H1 (cell line): Measurements from ENCODE around the gene OR2F2. TPM values are rescaled to one million over a fixed set of nuclear protein-coding genes. Genes with fewer than 3 reads are reported as not detected.

Experiments
- CTCF ChIA-PET: fragments of 300-600 bp; sonication (Branson Sonifier 250); formaldehyde crosslinking; loops from one replicate; lab custom pipeline; 2021; ENCODE audit not compliant: partially characterized antibody; lab: Charles Lee
- POLR2A ChIA-PET: fragments of 300-600 bp; sonication (Branson Sonifier 250); formaldehyde crosslinking; loops from one replicate; lab custom pipeline; 2021; ENCODE audit warnings: inconsistent platforms; ENCODE audit not compliant: partially characterized antibody; lab: Charles Lee
- DNase-seq, 2 experiments: peaks; one replicate each; pipeline versions ENCODE4 v3.0.0 to v3.0.0-alpha.2; 2010 to 2022; ENCODE audit warnings: low spot score in 2 of 2, low read depth in 1 of 2, mixed read lengths in 1 of 2
- FAIRE-seq: peaks from 2 replicates; lab custom pipeline; 2011; peaks lifted over from hg19 to GRCh38; lab: Jason Lieb, UNC
- H2AFZ ChIP-seq: 2 replicates; pipeline ENCODE4 v1.8.1; 2012; ENCODE audit warnings: low read length, inconsistent platforms
- H2AK5ac ChIP-seq: 2 replicates; pipeline ENCODE4 v1.6.1; 2013; ENCODE audit warnings: low read depth, low read length
- H2BK120ac ChIP-seq: replicated peaks from 2 replicates; pipeline ENCODE3; 2013; ENCODE audit warnings: low read depth, low read length, inconsistent platforms
- H2BK12ac ChIP-seq: 2 replicates; pipeline ENCODE4 v1.6.1; 2013; ENCODE audit warnings: low read depth, low read length
- H2BK15ac ChIP-seq: 2 replicates; pipeline ENCODE4 v1.6.1; 2013; ENCODE audit warnings: low read length
- H2BK20ac ChIP-seq: 2 replicates; pipeline ENCODE4 v1.6.1; 2013; ENCODE audit warnings: low read length
- H2BK5ac ChIP-seq: 2 replicates; pipeline ENCODE4 v1.6.1; 2013; ENCODE audit warnings: low read depth, low read length
- H3K14ac ChIP-seq: 2 replicates; pipeline ENCODE4 v1.6.1; 2013; ENCODE audit warnings: inconsistent platforms; ENCODE audit not compliant: insufficient read length
- H3K18ac ChIP-seq: 2 replicates; pipeline ENCODE4 v1.6.1; 2013; ENCODE audit warnings: low read length; ENCODE audit errors: extremely low read depth
- H3K23ac ChIP-seq: 2 replicates; pipeline ENCODE4 v1.6.1; 2013; ENCODE audit warnings: inconsistent platforms; ENCODE audit not compliant: insufficient read length
- H3K23me2 ChIP-seq: 2 replicates; pipeline ENCODE4 v1.6.1; 2013; ENCODE audit warnings: low read depth, low read length
- H3K27ac ChIP-seq: 2 replicates; pipeline ENCODE4 v1.6.1; 2011; ENCODE audit warnings: low read depth, low read length, inconsistent platforms
- H3K27me3 ChIP-seq, 4 experiments: replicated peaks in 1 of 4; 1 replicate in 1 of 4; 2 replicates in 3 of 4; pipeline versions ENCODE4 v1.6.1 to v1.8.1; 2011 to 2013; ENCODE audit warnings: low read length in 3 of 4, mild to moderate bottlenecking in 3 of 4, inconsistent platforms in 2 of 4, mixed read lengths in 2 of 4, moderate library complexity in 1 of 4; ENCODE audit not compliant: control insufficient read depth in 3 of 4, insufficient read depth in 3 of 4; ENCODE audit errors: extremely low read depth in 1 of 4
- H3K36me3 ChIP-seq, 4 experiments: 2 replicates each; pipeline versions ENCODE4 v1.6.1 to v1.8.1; 2011 to 2013; ENCODE audit warnings: mild to moderate bottlenecking in 4 of 4, low read length in 3 of 4, moderate library complexity in 2 of 4, control low read depth in 1 of 4, inconsistent platforms in 1 of 4; ENCODE audit not compliant: insufficient read depth in 4 of 4, control insufficient read depth in 2 of 4
- H3K4ac ChIP-seq: replicated peaks from 2 replicates; pipeline ENCODE3; 2013; ENCODE audit warnings: low read length, low read depth, mixed read lengths, inconsistent platforms; ENCODE audit not compliant: insufficient read length
- H3K4me1 ChIP-seq, 4 experiments: replicated peaks in 1 of 4; 1 replicate in 1 of 4; 2 replicates in 3 of 4; pipeline versions ENCODE4 v1.6.1 to v1.8.1; 2011 to 2013; ENCODE audit warnings: low read length in 3 of 4, inconsistent platforms in 2 of 4, mixed read lengths in 1 of 4; ENCODE audit not compliant: insufficient read depth in 4 of 4, control insufficient read depth in 3 of 4
- H3K4me2 ChIP-seq, 2 experiments: 2 replicates each; pipeline versions ENCODE4 v1.6.1 to v1.8.1; 2011 to 2013; ENCODE audit warnings: low read depth in 2 of 2, low read length in 2 of 2, control low read depth in 1 of 2, inconsistent platforms in 1 of 2, mild to moderate bottlenecking in 1 of 2; ENCODE audit not compliant: insufficient read depth in 1 of 2
- H3K4me3 ChIP-seq, 4 experiments: fragments of 200-600, 300-600 bp in 1 of 4; sonication (generic), shearing (Covaris generic), sonication (Bioruptor Twin) in 1 of 4; 2 replicates each; pipeline versions ENCODE4 v1.5.1 to v1.8.1; 2011 to 2016; ENCODE audit warnings: low read length in 4 of 4, low read depth in 3 of 4, control low read depth in 2 of 4, inconsistent platforms in 2 of 4, mild to moderate bottlenecking in 2 of 4, mixed read lengths in 1 of 4, moderate library complexity in 1 of 4; ENCODE audit not compliant: insufficient read depth in 2 of 4; ENCODE audit errors: extremely low read depth in 1 of 4
- H3K56ac ChIP-seq: replicated peaks from 2 replicates; pipeline ENCODE3; 2013; ENCODE audit warnings: low read depth, mild to moderate bottlenecking, mixed read lengths, low read length, inconsistent platforms; ENCODE audit not compliant: insufficient read length
- H3K79me1 ChIP-seq: 2 replicates; pipeline ENCODE4 v1.6.1; 2013; ENCODE audit warnings: low read depth, low read length, control low read depth
- H3K79me2 ChIP-seq, 2 experiments: 2 replicates each; pipeline versions ENCODE4 v1.6.1 to v1.8.1; 2012 to 2013; ENCODE audit warnings: low read length in 2 of 2, mild to moderate bottlenecking in 2 of 2, inconsistent platforms in 1 of 2; ENCODE audit not compliant: insufficient read depth in 2 of 2, control insufficient read depth in 1 of 2
- H3K9ac ChIP-seq, 4 experiments: replicated peaks in 1 of 4; 1 replicate in 1 of 4; 2 replicates in 3 of 4; pipeline versions ENCODE4 v1.6.1 to v1.8.1; 2011 to 2013; ENCODE audit warnings: low read depth in 3 of 4, low read length in 3 of 4, control low read depth in 2 of 4, mild to moderate bottlenecking in 2 of 4, moderate library complexity in 2 of 4, inconsistent platforms in 1 of 4; ENCODE audit errors: extremely low read depth in 1 of 4
- H3K9me3 ChIP-seq, 2 experiments: 2 replicates each; pipeline versions ENCODE4 v1.6.1 to v1.8.1; 2012 to 2013; ENCODE audit warnings: mild to moderate bottlenecking in 2 of 2, moderate library complexity in 2 of 2, control low read depth in 1 of 2, inconsistent platforms in 1 of 2, low read depth in 1 of 2, low read length in 1 of 2, mixed read lengths in 1 of 2; ENCODE audit not compliant: insufficient read depth in 2 of 2
- H4K20me1 ChIP-seq, 2 experiments: replicated peaks in 1 of 2; 2 replicates each; pipeline versions ENCODE3 to v1.8.1; 2011 to 2013; ENCODE audit warnings: inconsistent platforms in 2 of 2, low read length in 2 of 2, mild to moderate bottlenecking in 1 of 2; ENCODE audit not compliant: insufficient read depth in 2 of 2, control insufficient read depth in 1 of 2
- H4K5ac ChIP-seq: 2 replicates; pipeline ENCODE4 v1.6.1; 2013; ENCODE audit warnings: low read length, low read depth, mixed read lengths, inconsistent platforms; ENCODE audit not compliant: insufficient read length
- H4K8ac ChIP-seq: 2 replicates; pipeline ENCODE4 v1.8.0; 2013; ENCODE audit warnings: mild to moderate bottlenecking, moderate library complexity, low read length, inconsistent platforms; ENCODE audit not compliant: insufficient read depth; ENCODE audit errors: extremely low read depth
- H4K91ac ChIP-seq: replicated peaks from 2 replicates; pipeline ENCODE3; 2013; ENCODE audit warnings: low read length, mixed read lengths, inconsistent platforms; ENCODE audit not compliant: insufficient read length
- E2F6 ChIP-seq: IDR thresholded peaks from 2 replicates; pipeline ENCODE4 v1.6.1; 2012; ENCODE audit warnings: inconsistent platforms
- EGR1 ChIP-seq: IDR thresholded peaks from 2 replicates; pipeline ENCODE4 v1.6.1; 2011; ENCODE audit warnings: low read depth, low read length, borderline replicate concordance
- MAFK ChIP-seq: IDR thresholded peaks from 2 replicates; pipeline ENCODE4 v1.6.1; 2012; ENCODE audit warnings: low read depth, mild to moderate bottlenecking, improper control_type of control experiment, low read length
- PHF8 ChIP-seq: fragments of 200-600 bp; sonication (generic); conservative IDR thresholded peaks from 2 replicates; pipeline ENCODE4 v1.7.1; 2012; ENCODE audit warnings: low read depth, mild to moderate bottlenecking, inconsistent platforms, low read length, moderate library complexity
- SIN3A ChIP-seq, 2 experiments: IDR thresholded peaks in 1 of 2; conservative IDR thresholded peaks in 1 of 2; 2 replicates each; pipeline ENCODE4 v1.6.1; 2011 to 2012; ENCODE audit warnings: low read length in 2 of 2, improper control_type of control experiment in 1 of 2, low read depth in 1 of 2, mild to moderate bottlenecking in 1 of 2
- TAF1 ChIP-seq: IDR thresholded peaks from 2 replicates; pipeline ENCODE4 v1.6.1; 2011; ENCODE audit warnings: mild to moderate bottlenecking, low read depth, low read length
- TEAD4 ChIP-seq: IDR thresholded peaks from 2 replicates; pipeline ENCODE4 v1.6.1; 2012; ENCODE audit warnings: low read depth, low read length, inconsistent platforms, mixed read lengths
- WGBS, 2 experiments: shearing (Covaris generic) in 1 of 2; methylation state at CpG; one replicate each; pipeline versions ENCODE4 v1.1.6 to v1.1.7; 2013 to 2015; ENCODE audit warnings: low lambda C conversion rate in 2 of 2, mixed read lengths in 2 of 2, inconsistent platforms in 1 of 2, low coverage in 1 of 2, missing lambda C conversion rate in 1 of 2; ENCODE audit not compliant: insufficient replicate concordance in 2 of 2, insufficient coverage in 1 of 2, insufficient read length in 1 of 2; ENCODE audit errors: extremely low coverage in 1 of 2, missing lambda C conversion rate in 1 of 2; 5-methylcytosine and 5-hydroxymethylcytosine counted together
- polyA plus RNA-seq, 7 experiments: library from polyadenylated mRNA; depleted of rRNA in 3 of 7; stranded (reverse) in 5 of 7; unstranded in 2 of 7; fragments of >200 nt in 5 of 7; fragments of 200-250 nt in 2 of 7; gene quantifications; 1 replicate in 5 of 7; 2 replicates in 1 of 7; 4 replicates in 1 of 7; pipeline versions ENCODE4 v1.2.1 to v1.2.3, GENCODE V29; 2011 to 2013; ENCODE audit warnings: missing spikeins in 2 of 7, mixed read lengths in 2 of 7
- total RNA-seq: library from RNA; stranded (reverse); fragmentation: NEBNext Ultra II Directional; extraction: Animal tissue kit (Norgen Biotek cat#: 25700); gene quantifications from 2 replicates; pipeline ENCODE4 v1.2.1, GENCODE V29; 2021

The OR2F2 gene
- total and polyA plus RNA-seq, 2 of the 8 experiments (the other 6 are each of a cell fraction or from before 2014, with no cell fraction given): not detected

- CTCF ChIA-PET: interaction anchor here (1.7 kb wide), 1 partner anchor 17 kb away, joined by 5 read pairs; no protein-coding TSS in a partner anchor
- H3K4me1 ChIP-seq: no peaks in the 10 kb centered on the region
- H4K91ac ChIP-seq: no peak overlapping the region
- no peak for FAIRE-seq
- no peaks in the 10 kb centered on the region for H3K79me1 ChIP-seq
- H2BK12ac ChIP-seq: no peak overlapping the region
- TF ChIP-seq PHF8 (no peak), TAF1 (no peak), TEAD4 (no peak), MAFK (no peak), EGR1 (no peak), E2F6 (no peak), SIN3A (conservative IDR thresholded peaks at IDR 0.05 in 1 of 2, IDR thresholded peaks at IDR 0.05 in 1 of 2; ENCODE audit: low read depth in 1 of 2, low read length in 2 of 2) (no peak)
- no peak for DNase-seq
- POLR2A ChIA-PET: interaction anchor here (0.6 kb wide), 1 partner anchor 1347 kb away, joined by 3 read pairs; no protein-coding TSS in a partner anchor
- H3K36me3 ChIP-seq: no peaks in the 10 kb centered on the region
- H2AFZ ChIP-seq: 0 out of 2 replicates have a peak overlapping the region, but pooled peaks have one; percentile 18
- 100% methylated on average over 1 of the region's 1 CpG; no CpG with 5 or more reads in 1 of the 2 experiments for WGBS, 2 experiments
- H3K27me3 ChIP-seq: no peaks in the 10 kb centered on the region
- H3K18ac ChIP-seq: no peak overlapping the region
- H3K4me2 ChIP-seq: no peak overlapping the region
- H3K23me2 ChIP-seq: no peaks in the 10 kb centered on the region
- no peak overlapping the region for H3K14ac ChIP-seq
- H3K4me3 ChIP-seq: no peak overlapping the region
- no peaks in the 10 kb centered on the region for H4K20me1 ChIP-seq
- H4K5ac ChIP-seq: no peak overlapping the region
- H2BK5ac ChIP-seq: no peak overlapping the region
- no peak overlapping the region for H2BK120ac ChIP-seq
- no peak overlapping the region for H2BK15ac ChIP-seq
- no peak overlapping the region for H2BK20ac ChIP-seq
- no peaks in the 10 kb centered on the region for H3K9me3 ChIP-seq
- no peak overlapping the region for H3K9ac ChIP-seq
- no peak overlapping the region for H2AK5ac ChIP-seq
- no peak overlapping the region for H4K8ac ChIP-seq
- no peak overlapping the region for H3K56ac ChIP-seq
- no peaks in the 10 kb centered on the region for H3K79me2 ChIP-seq
- H3K23ac ChIP-seq: no peak overlapping the region
- H3K4ac ChIP-seq: no peak overlapping the region
- H3K27ac ChIP-seq: no peak overlapping the region
Measured at GRCh38 chr7:143929224-143929920, 5.7 kb upstream of the OR2F2 start.
